GM12892 (cell line): Measurements from ENCODE around the gene PDCD4.

Experiments used
- POLR2AphosphoS5 ChIP-seq: IDR thresholded peaks from 2 replicates; pipeline ENCODE4 v1.6.1; 2011; ENCODE audit warnings: low read depth, low read length, control low read depth
- TAF1 ChIP-seq: IDR thresholded peaks from 2 replicates; pipeline ENCODE4 v1.6.1; 2011; ENCODE audit warnings: low read depth, mild to moderate bottlenecking, control low read depth, low read length, borderline replicate concordance

GRCh38 chr10:110824660-110825059 lies 47.1 kb upstream of the PDCD4 start:
- TF ChIP-seq TAF1 (no peak), POLR2AphosphoS5 (no peak)
